ENCODE results near the gene RCOR1.
"Not testable (repeated sequence)": the region's sequence is repeated elsewhere in the genome, so short reads cannot be mapped to it uniquely, and the experiment has no call there.

RCOR1 gene

DNA sequence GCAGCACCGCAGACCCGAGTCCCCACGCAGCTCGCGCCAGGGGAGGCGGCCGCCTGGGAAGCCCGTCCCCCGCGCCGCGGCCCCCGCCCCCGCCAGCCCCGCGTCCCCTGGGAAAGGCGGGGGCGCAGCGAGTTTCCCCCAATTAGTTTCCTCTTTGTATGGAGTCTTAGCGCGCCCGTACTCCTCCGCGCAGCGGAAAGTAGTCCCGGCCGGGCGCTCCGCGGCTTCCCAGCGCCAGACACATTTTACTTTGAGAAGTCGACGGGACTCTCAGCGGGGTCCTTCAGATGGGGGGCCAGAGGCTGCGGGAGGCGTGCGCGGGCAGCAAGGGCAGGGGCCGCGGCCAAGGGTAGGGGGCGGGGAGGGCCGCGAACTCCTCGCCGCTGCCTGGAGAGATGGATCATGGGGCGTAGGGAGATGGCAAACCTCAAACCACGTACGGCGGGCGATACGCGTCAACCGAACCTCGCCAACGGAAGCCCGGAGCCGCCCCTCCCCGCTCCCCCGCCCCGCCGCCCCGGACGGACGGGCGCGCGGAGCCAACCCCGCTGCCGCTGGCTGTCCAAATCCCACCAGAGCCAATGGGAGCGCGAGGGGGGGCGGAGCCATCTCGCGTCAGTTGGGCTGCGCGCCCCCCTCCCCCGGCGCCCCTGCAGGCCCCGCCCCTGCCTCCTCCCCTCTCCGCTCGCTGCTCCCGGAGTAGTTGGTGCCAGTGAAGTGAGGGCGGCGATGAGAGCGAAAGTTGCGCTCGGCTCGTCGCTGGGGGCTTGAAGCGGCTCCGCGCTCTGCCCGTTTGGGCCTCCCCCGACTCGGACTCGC lies at the start of gene RCOR1:
RCOR1 (plus strand) TSS at position 706 of the 819 bp plus-strand sequence. CDS start 238 bp downstream, outside the sequence.
- DNase-seq (ENCODE audit: extremely low read depth in 1 of 2, low read depth in 1 of 2), result peak; percentile 93 to 98

DNA sequence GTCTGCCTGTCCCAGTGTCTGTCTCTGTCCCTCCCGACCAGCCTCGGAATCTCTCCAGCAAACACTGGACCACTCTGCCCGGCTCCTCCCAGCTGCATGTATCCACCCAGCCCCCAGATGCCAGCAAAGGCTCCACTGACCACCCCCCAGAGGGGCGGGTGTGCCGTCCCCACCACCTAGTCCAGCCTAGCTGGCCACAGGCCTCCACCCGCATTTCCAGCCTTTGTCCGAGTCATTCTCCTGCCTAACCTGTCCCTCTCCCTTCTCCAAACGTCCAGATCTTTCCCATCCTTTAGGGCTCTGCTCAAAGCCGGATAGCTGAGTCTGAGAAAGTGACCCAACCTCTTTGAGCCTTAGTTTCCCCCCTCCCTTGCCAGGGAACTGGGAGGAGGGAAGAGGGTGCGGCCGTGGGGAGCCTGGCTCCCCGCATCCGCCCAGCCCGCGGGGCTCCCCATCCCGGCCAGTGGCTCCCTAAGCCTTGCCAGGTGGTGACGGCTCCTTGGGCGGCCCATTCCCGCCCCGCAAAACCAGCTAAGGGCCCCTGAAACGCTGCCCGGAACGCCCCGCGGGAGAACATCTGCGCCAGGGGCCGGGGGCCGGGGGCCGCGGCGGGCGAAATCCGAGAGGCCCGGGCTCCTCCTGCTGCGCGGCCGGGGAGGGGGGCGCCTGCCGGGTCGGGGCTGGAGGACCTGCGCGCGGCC lies 48.3 kb upstream of the RCOR1 start:
- DNase-seq (ENCODE audit: extremely low read depth in 1 of 2, low read depth in 1 of 2), result no peak

DNA sequence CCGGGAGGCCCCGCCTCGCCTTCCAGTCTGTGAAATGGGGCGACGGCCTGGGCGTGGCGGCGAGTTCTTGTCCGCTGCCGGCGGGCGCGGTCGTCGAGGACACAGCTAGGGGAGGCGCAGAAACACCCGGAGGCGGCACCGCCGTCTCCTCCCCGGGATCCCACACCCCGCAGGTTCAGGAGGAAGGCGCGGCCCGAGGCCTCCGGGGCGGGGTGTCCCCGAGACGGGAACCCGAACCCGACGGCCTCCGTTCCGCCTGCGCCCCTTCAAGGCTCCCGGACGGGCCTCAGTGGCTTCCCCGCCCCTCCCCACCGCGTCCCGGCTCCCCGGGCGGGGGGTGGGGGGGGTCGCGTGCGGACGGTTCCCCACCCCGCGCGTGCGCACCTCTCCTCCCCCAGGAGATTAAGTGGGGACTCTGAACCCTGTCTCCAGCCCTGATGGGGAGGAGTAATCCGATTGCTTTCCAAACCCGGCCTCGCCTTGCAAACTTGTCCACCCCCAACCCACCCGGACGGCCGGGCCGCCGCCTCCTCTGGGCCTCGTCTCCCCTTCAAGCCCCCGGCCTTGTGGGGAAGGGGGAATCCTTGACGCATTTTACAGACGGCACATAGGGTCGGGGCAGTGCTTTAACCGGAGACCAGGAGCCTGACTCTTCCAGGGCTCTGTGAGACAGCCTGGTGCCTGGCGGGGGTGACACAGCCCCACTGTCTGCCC lies 47.5 kb upstream of the RCOR1 start:
- DNase-seq (ENCODE audit: extremely low read depth in 1 of 2, low read depth in 1 of 2), result no peak

DNA sequence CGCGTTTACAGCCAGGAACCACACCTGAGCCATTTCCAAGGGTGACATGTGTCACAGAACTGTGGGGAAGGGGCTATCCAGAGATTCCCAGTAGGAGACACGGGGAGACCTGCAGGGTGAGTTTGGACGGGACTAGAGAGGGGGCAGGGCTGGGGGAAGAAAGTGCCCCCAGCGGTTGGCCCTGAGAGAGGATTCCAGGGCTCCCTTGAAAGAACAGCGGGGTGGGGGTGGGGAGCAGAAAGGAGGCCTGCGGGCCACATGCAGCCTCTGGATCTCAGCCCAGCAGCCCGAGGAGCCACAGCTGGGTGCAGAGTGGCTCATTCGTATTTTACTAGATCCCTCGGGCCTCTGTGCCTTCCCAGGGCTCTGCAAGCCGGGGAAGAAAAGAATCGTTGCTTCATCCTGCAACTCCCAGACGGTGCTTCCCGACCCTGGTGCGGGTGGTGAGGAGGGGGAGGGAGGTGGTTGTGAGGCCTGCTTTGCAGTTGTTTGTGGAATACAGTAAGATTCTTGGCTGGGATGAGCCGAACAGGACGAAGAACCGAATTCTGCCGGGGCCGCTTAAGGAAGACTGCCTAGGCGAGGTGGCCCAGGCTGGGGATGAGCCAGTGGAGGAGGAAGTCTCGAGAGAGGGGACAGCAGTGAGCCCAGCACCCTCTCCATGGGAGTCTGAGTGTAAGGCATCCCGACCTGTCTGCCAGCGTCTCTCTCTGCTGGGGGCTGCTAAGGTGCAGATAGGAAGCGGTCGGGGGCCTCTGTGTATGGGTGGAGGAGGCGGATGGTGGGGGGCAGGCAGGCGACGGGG lies 46.8 kb upstream of the RCOR1 start:
- no peak for DNase-seq (ENCODE audit: extremely low read depth in 1 of 2, low read depth in 1 of 2)

DNA sequence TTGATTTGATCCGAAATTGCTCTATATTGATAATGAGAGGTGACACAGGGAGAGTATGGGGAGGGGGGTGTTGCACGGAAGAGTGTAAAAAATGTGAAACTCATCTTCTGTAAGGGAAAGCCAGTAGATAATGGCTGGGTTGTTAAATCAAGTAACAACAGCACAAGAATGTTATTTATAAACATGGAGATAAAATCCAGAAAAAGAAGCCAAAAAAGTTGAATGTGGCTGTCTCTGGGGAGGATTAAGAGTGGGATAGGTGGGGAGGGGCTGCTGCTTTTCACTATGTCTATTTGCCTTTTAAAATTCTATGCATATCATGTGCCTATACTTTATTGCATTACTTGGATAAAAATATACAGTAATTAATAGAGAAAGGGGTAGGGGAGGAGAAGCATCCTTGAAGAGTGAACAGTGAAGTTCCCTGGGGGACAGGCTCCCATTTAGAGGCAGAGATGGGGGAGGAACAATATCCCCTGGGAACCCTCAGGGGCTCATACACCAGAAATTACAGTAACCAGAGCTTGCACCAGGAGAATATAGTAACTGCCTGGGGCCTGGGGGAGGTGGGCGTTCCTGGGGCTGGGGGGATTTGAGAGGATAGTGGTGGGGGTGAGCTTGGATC lies 43.7 kb upstream of the RCOR1 start:
- no peak for DNase-seq (ENCODE audit: extremely low read depth in 1 of 2, low read depth in 1 of 2)

DNA sequence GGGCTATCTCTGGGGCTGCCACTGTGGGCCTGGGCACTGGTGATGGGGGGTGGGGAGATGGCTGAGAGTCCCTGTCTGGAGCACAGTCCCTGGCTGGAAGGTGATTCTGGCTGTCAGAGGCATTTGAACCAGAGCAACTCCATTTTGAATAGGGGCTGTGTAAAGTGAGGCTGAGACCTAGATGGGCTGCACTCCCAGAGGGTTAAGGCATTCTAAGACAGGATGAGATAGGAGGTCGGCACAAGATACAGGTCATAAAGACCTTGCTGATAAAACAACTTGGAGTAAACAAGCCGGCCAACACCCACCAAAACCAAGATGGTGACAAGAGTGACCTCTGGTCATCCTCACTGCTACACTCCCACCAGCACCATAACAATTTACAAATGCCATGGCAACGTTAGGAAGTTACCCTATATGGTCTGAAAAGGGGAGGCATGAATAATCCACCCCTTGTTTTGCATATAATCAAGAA lies 41.5 kb upstream of the RCOR1 start:
- not testable (repeated sequence) for DNase-seq (ENCODE audit: extremely low read depth in 1 of 2, low read depth in 1 of 2)

DNA sequence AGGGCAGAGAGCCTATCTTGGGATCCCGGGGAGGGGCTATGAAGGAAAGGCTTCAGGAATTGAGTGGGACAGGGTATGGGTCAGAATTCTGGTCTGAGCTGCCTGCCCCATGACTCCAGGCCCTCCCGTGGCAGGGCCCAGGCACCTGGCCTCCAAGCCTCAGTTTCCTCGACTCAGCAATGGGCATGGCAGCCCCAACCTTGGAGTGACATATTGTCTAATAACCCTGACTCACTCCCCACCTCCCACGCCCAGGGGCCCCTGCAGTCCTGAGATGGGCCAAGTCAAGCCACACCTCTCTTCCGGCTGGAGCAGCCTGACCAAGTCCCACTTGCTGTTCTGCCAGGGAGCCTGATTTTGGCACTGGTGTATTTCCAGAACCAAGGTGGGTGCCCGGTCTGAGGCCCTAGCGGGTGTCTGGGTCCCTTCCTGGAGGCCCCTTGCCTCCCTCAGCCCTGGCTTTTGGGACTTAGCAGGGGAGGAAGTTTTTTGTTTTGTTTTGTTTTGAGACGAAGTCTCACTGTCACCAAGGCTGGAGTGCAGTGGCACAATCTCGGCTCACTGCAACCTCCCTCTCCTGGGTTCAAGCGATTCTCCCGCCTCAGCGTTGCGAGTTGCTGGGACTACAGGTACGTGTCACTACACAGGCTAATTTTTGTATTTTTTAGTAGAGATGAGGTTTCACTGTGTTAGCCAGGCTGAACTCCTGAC lies 40.3 kb upstream of the RCOR1 start:
- DNase-seq (ENCODE audit: extremely low read depth in 1 of 2, low read depth in 1 of 2), result peak in 1 of 2 donors; percentile 49

DNA sequence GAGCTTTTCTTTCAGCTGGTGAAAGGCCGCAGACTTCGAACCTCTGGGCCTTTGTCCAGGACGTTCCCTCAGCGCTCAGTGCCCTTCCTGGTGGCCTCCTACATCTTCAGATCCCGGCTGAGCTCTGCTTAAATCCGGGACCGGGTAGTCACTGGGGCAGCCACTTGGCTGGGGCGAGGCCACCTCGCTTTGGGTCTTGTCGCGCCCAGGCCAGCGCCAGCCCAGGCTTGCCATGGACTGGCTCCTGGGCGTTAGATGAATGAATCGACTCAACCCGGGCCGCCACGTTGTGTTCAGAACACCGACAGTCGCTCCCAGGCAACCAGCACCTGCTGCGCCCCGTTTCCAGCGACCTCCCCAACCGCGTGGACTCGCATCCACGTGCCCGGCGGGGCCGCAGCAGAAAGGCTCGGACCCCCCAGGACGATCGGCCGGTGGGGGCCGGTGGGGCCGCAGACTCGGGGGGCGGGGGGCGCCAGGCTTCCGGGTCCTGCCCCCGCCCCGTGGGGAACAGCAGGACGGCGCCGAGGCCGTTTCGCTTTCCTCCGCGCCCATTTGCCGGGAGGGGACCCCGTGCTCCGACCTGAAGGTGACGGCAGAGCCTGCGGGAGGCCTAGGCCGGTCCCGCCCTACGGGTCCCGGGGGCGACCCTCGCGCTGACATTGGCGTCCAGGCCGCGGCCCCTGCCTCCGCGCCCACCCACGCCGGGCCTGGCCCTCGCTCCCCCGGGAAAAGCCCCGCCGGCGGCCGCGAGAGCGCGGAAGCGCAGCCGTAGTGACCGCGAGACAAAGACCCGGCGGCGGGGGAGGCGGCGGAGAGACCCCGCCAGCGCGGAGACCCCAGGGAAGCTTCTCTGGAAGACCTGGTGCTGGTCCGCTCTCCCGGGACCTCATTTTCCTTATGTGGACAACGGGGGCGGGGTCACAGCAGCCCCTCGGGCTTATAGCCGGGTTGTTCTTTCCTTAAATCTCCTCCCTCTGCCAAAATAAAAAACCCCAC lies 37.3 kb upstream of the RCOR1 start:
- DNase-seq (ENCODE audit: extremely low read depth in 1 of 2, low read depth in 1 of 2), result peak in 1 of 2 donors; percentile 36

DNA sequence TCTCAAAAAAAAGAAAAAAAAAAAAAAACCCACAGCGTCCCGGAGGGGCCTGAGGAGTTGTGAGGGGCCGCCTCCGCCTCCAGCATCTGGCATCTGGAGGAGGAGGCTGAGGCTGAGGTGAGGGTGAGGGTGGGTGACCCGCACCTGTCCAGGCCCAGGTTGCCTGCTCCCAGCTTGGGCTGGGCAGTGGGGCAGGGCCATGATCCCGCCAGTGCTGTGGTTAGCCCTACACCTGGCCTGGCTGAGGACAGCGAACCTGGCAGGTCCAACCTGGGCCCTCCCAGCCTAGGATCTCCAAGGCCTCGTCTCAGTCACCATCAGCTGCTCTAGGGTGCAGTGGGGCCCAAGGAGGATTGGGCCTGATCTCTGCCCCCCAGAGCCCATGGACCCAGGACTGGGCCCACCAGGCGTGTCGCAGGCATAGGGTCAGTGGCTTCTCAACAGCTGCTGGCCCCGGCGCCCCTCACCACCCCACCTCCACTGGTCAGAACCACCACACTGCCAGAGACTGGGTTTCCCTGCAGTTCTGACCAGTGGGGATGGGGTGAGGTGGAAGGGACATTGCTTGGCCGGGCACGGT lies 36.3 kb upstream of the RCOR1 start:
- DNase-seq (ENCODE audit: extremely low read depth in 1 of 2, low read depth in 1 of 2), result no peak

DNA sequence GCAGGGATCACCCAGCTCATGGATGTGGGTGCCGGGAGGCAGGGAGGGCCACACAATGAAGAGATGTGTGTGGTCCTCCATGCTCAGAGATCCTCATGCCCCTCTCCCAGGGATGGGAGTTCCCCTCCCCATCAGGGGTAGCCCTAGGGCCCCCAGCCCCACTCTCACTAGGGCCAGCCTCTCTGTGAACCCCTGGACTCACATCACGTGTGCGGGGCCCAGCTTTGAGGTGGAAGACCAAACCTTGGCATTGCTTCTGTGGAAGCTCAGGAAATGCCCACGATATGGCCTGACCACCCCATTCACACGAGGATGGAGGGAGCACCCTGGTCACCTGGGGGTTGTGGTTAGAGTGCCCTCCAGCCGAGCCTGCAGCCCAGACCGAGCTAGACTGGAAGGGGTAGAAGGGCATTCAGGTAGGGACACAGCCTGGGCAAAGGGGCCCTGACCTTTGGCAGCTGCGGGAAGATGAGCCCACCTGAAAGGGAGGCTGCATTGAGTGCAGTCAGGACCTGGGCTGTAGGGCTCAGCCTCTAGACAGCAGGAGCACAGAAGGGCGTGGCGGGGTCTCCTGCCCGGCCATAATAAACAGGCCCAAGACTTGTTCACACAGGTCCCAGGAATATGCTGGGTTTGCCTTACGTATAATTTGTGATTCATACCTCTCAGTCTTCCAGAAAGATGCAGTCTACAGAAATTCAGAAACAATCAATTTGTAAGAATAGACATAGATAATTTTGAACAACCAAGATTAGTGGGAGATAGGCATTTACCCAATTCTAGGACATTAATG lies 34.8 kb upstream of the RCOR1 start:
- DNase-seq (ENCODE audit: extremely low read depth in 1 of 2, low read depth in 1 of 2), result no peak

DNA sequence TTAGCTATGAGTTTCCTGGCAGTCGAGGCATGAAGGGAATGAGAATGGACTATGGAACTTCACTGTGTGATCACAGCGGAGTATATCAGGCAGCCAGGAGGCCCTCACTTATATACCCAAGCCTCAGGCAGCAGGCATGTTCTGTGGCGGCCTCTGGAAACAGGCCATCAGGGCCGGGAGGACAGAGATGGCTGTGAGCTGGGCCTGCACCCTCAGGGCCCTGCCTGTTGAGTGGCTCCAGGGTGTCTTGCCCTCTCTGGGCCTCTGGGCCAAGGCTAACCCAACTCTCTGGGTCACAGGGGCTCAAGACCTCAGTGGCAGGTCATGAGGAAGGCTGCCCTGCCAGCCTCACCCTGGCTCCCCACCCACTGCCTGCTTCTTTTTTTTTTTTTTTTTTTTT lies 33.9 kb upstream of the RCOR1 start:
- DNase-seq (ENCODE audit: extremely low read depth in 1 of 2, low read depth in 1 of 2), result no peak

DNA sequence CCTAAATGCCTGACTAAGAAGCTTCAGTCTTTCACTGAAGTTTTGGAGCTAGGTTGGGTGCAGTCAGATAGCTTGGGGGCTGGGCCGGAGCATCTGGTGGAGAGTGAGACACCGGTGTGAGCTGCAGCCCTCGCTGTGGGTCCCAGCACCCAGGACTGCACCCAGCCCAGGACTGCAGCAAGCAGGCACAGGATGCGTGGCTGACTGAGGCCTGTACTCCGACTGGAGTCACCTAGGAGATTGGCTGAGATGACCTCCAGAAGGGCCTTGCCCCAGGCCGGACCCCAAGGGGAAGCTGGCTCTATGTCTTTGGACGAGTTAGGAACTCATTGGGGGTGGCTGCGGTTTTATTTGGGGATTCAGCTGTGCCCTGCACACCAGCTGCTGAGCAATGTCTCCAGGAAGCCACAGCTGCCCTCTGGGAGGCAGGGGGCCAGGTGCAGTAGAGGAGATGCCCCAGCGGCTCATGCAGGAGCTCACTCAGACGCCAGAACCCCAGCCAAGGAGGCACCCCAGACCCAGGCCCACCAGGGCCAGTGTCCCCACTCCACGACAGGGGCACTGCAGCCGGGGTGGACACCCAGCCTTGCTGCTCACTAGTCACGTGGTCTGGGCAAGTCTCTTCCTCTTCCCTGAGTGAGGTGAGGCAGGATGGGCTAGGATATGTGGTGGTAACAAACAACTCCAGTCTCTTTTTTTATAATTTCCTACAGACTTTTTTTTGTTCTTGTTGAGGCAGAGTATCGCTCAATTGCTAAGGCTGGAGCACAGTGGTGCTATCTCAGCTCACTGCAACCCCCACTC lies 31.8 kb upstream of the RCOR1 start:
- DNase-seq (ENCODE audit: extremely low read depth in 1 of 2, low read depth in 1 of 2), result no peak

DNA sequence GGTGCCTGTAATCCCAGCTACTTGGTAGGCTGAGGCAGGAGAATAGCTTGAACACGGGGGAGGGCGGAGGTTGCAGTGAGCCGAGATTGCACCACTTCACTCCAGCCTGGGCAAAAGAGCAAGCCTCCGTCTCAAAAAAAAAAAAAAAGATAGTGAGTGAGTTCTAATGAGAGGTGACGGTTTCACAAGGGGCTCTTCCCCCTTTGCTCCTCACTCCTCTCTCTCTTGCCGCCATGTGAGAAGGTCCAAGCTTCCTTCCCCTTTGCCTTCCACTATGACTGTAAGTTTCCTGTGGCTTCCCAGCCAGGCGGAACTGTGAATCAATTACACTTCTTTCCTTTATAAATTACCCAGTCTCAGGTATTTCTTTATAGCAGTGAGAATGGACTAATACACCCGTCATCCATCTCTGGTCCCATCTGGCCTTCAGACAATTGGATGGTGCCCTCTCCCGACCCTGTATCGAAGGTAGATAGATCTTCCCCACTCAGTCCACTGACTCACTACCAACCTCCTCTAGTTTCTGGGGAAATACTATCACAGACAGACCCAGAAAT lies 27.0 kb upstream of the RCOR1 start:
- DNase-seq (ENCODE audit: extremely low read depth in 1 of 2, low read depth in 1 of 2), result no peak

DNA sequence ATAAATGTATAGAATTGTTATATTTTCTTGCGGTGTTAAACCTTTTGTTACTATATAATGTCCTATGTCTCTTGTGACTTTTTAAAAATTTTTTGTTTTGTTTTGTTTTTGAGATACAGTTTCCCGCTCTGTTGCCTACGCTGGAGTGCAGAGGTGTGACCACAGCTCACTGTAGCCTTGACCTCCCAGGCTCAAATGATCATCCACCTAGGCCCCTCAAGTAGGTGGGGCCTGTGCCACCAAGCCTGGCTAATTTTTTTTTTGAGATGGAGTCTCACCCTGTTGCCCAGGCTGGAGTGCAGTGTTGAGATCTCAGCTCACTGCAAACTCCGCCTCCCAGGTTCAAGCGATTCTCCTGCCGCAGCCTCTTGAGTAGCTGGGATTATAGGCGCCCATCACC lies 26.5 kb upstream of the RCOR1 start:
- DNase-seq (ENCODE audit: extremely low read depth in 1 of 2, low read depth in 1 of 2), result no peak

DNA sequence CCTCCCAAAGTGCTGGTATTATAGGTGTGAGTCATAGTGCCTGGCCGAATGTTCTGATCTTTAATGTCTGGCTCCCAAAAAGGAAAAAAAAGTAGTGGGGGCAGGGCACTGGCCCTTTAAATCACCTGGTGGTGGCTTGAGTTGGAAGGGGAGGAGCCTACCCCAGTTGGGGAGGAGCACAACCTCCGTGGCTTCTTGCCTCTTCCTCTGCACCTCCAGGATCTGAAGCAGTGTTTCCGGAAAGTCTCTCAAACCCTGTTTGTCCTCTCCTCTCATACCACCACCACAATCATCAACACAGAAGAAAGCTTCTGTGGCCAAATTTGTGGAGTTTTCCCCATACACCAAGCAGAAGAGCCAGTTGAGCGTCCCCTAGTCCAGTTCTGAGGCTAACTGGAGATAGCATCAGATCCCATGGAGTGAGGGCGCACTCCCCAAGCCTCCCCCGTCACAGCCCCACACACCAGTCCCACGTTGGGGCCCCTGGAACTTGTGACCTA lies 24.3 kb upstream of the RCOR1 start:
- DNase-seq (ENCODE audit: extremely low read depth in 1 of 2, low read depth in 1 of 2), result peak in 1 of 2 donors; percentile 49
